T1000 (cell line): ENCODE measurements around the gene SENP1.
"Not testable (repeated sequence)": the region's sequence is repeated elsewhere in the genome, so short reads cannot be mapped to it uniquely, and the experiment has no call there.

Source experiments
- DNase-seq: peaks from one replicate; lab custom pipeline; 2025; ENCODE audit warnings: mixed read lengths; lab: John Stamatoyannopoulos, UW

The SENP1 gene

GRCh38 chr12:48111312-48111693, 5.4 kb upstream of the SENP1 start:
- not testable (repeated sequence) for DNase-seq

- DNase-seq: no peak
Observed at GRCh38 chr12:48110691-48111311, 4.9 kb upstream of the SENP1 start.

DNA sequence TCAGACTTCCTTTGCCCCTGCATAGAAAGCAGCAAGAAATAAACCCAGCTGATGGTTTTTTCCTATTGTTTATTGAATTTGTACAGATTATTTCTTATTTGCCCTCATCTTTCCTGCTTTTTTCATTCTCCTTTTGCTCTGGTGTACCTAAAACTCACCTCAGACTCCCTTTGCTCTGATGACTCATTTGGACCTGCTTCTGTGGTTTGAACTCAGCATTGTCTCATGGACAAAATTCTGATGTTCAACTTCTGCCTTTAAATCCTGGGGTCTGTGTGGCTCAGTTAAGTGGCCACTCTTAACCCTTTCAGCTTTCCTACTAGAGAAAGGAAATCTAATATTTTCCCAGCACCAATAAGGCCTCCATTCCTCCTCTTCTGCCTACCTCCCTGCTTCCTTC, 3.5 kb upstream of the SENP1 start:
- no peak for DNase-seq

GRCh38 chr12:48106681-48107613, 1.1 kb upstream of the SENP1 start:
- DNase-seq: no peak

- DNase-seq: no peak
Observed at GRCh38 chr12:48105321-48105866, 485 bp downstream of the SENP1 start.

- no peak for DNase-seq
Observed at GRCh38 chr12:48104531-48104930, 1.3 kb downstream of the SENP1 start.

- DNase-seq: no peak
Observed at GRCh38 chr12:48092611-48093010, 13.3 kb downstream of the SENP1 start.

DNA sequence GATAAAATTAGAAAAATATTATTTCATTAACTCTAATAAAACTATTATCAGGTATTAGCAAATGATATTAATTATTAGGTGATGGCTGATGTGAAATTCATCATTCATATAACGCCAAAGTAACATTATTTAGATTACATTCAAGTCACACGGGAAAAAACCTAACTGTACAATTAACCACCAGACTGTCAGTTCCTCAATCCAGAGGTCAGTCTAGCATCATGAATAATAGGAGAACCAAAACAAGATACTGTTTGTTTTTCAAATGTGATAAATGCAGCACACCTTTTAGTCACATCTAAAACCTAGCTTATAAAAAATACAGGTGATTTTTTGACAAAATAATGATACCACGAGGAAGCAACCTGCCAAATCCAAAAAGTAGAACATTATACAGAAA, 19.6 kb downstream of the SENP1 start:
- no peak for DNase-seq

DNA sequence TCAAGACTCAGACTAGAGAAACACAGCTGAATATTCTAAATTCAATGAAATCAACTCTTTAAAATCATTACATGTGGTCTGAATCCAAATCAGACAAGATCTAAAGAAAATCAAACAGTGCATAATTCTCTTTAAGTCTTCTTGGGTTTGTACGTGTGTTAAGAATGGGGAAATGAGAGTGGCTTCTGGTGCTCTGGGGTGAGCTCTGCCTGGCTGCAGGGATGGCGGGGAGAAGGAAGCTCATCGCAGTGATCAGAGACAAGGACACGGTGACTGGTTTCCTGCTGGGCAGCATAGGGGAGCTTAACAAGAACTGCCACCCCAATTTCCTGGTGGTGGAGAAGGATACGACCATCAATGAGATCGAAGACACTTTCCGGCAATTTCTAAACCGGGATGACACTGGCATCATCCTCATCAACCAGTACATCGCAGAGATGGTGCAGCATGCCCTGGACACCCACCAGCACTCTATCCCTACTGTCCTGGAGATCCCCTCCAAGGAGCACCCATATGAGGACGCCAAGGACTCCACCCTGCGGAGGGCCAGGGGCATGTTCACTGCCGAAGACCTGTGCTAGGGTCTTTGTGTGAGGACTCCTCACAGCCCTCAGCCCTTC, 20.9 kb downstream of the SENP1 start:
- no peak for DNase-seq

DNA sequence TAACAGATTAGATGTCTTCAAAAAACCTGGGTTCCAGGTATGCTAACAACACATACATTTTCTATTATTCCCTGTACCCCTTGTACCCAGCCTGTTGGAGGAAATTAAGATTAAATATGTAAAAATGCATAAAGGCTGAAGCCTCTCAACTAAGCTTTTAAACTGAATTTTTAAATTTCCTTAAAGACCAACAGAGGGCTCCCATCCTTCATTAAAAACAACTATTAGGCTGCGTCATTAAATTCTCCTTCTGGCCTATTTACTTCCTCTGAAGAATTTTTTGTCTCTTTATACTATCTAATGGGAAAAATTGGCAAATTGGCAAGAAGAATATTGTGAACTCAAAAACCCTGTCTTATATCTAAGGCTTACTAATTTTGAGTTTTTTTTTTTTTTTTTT, 21.8 kb downstream of the SENP1 start:
- DNase-seq: no peak

GRCh38 chr12:48080821-48081220, 25.1 kb downstream of the SENP1 start:
- no peak for DNase-seq

GRCh38 chr12:48080285-48080684, 25.6 kb downstream of the SENP1 start:
- no peak for DNase-seq

DNA sequence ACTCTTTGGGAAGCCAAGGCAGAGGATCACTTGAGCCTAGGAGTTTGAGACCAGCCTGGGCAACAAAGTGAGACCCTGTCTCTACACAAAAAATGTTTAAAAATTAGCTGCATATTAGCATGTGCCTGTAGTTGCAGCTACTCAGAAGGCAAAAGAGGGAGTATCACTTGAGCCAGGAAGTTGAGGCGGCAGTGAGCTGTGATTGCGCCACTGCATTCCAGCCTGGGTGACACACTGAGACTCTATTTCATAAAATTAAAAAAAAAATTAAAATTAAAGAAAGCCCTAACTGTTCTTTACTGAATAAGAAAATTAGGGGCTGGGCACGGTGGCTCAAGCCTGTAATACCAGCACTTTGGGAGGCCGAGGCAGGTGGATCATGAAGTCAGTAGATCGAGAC, 27.0 kb downstream of the SENP1 start:
- DNase-seq: no peak

DNA sequence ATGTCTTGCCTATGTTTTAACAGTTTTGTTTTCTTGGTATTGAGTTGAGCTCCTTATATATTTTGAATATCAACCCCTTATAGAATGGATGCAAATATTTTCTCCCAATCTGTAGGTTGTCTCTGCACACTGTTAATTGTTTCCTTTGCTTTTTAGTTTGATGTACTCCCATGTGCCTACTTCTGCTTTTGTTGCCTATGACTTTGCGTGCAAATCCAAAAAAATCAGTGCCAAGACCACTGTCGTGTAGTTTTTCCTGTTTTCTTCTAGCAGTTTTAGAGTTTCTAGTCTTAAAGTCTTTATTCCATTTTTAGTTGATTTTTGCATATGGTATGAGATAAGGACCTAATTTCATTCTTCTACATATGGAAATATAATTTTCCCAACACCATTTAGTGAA, 28.8 kb downstream of the SENP1 start:
- DNase-seq: no peak

DNA sequence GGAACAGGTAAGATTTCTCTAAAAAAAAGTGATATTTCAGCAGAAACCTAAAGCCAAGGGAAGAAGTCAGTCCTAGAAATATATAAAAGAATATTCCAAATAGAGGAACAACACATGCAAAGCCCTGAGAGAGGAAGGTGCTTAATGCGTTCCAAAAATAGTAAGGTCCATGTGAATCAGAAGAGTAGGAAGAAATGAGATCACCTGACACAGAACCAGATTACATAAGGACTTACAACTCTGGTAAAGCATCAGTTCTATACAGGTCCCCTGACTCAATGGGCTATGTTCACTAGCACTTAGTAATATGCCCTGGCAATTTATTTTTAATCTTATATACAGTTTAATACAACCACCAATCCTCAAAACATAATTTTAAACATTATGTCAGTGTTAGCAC, 30.0 kb downstream of the SENP1 start:
- DNase-seq: no peak

GRCh38 chr12:48074266-48074665, 31.6 kb downstream of the SENP1 start:
- no peak for DNase-seq

GRCh38 chr12:48072266-48072665, 33.6 kb downstream of the SENP1 start:
- no peak for DNase-seq

- no peak for DNase-seq
Observed at GRCh38 chr12:48071808-48072207, 34.1 kb downstream of the SENP1 start.

DNA sequence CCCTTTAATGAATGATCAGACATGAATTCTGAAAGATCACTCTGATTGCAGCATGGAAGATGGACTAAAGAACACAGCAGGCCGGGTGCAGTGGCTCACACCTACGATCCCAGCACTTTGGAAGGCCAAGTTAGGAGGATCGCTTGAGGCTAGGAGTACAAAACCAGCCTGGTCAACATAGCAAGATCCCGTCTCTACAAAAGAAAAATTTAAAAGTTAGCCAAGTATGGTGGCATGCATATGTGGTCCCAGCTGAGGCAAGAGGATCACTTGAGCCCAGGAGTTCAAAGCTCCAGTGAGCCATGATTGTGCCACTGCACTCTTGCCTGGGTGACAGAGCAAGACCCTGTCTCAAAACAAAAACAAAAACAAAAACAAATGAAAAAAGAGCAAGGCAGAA, 35.1 kb downstream of the SENP1 start:
- DNase-seq: no peak

GRCh38 chr12:48070033-48070432, 35.8 kb downstream of the SENP1 start:
- no peak for DNase-seq

GRCh38 chr12:48069241-48069640, 36.6 kb downstream of the SENP1 start:
- no peak for DNase-seq

DNA sequence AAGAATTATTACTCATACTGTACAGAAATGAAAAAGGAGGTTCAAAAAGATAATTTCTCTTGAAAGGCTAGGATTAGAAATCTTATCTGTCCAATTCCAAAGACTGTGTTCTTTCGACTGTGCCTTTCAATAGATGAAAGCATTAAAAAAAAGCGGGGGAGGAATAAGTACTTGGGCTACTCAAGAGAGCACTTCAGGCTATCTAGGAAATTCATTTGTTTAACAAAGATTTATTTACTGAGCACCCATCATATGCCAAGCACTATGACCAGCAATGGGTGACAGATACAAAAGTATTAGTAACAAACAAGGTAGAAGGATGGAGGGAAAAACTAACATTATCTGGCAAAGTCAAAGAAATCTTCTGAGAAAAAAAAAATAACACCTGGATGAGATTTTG, 37.4 kb downstream of the SENP1 start:
- no peak for DNase-seq
